Measurements from ENCODE around the gene TMEM131. TPM values are rescaled to one million over a fixed set of nuclear protein-coding genes. Genes with fewer than 3 reads are reported as not detected.

Gene TMEM131
- total RNA-seq, 1 donor from 2014 or later: 32.9 TPM

DNA sequence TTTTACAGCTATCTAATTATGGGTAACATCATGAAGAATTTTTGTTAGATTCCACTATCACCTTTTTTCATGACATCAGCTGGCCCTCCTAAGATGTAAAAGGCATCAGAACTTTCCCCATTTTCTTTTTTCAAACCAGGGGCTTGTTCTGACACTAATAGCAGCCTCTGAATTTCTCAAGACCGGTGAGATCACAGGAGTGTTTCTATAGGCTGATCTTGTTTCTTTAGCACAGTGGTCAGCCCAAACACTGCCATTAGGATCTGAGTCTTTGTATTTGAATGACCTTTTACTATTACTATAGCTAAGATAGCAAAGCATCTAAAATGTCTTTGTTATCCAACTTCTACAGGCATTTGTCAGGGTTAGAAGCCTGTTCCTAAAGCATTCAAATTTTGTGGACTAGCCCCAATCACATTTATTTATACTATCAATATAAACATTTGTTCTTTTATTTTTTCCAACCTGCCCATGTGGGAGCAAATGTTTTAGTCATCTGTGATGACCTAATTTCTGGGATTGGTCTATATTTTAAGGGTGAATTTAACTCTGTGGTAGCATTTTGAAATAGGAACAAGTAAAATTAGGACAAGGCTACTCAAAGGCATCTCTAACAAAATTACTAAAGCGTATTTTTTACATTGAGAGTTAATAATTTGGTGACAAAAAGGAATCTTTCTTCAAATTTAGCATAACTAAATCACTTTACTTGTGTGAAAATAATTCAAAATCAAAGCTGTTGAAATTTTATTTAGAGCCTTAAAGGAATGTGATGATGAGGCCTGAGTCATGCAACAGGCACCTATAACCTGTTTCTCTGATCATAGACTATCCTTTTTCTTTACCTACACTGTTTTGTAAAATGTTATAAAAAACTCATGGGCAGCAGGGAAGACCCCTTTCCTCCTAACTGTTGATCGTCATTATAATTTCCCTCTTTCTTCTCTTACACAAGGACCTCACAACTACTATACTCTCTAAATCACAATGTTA is 243.1 kb downstream of the TMEM131 start:
- Histone ChIP-seq H3K4me1 (ENCODE audit: control insufficient read depth in 3 of 3, insufficient read depth in 3 of 3, low read length in 3 of 3) (peaks cover 2 to 5% (median 3%) of the 10 kb centered on the region in 3 donors), H3K36me3 (ENCODE audit: control insufficient read depth in 3 of 3, insufficient read depth in 3 of 3, low read length in 3 of 3) (peaks cover 22 to 26% (median 25%) of the 10 kb centered on the region in 3 donors), H3K4me3 (ENCODE audit: low read length in 3 of 3) (no peak overlapping the region), H3K9ac (ENCODE audit: low read depth in 1 of 3, low read length in 3 of 3) (no peak overlapping the region), H3K27me3 (ENCODE audit: control insufficient read depth in 3 of 3, insufficient read depth in 3 of 3, low read length in 3 of 3) (no peaks in the 10 kb centered on the region), H3K9me3 (ENCODE audit: control insufficient read depth in 3 of 3, low read length in 3 of 3) (no peaks in the 10 kb centered on the region), H3K27ac (ENCODE audit: low read depth, low read length) (no peak overlapping the region)

GRCh38 chr2:97751752-97752151 is 244.0 kb downstream of the TMEM131 start:
- no peaks in the 10 kb centered on the region for H3K9me3 ChIP-seq (ENCODE audit: control insufficient read depth in 3 of 3, low read length in 3 of 3)
- peaks cover 2 to 7% (median 5%) of the 10 kb centered on the region in 3 donors for H3K4me1 ChIP-seq (ENCODE audit: control insufficient read depth in 3 of 3, insufficient read depth in 3 of 3, low read length in 3 of 3)
- no peak overlapping the region for H3K4me3 ChIP-seq (ENCODE audit: low read length in 3 of 3)
- H3K36me3 ChIP-seq (ENCODE audit: control insufficient read depth in 3 of 3, insufficient read depth in 3 of 3, low read length in 3 of 3): peaks cover 14 to 17% (median 16%) of the 10 kb centered on the region in 3 donors
- H3K27ac ChIP-seq (ENCODE audit: low read depth, low read length): no peak overlapping the region
- no peaks in the 10 kb centered on the region for H3K27me3 ChIP-seq (ENCODE audit: control insufficient read depth in 3 of 3, insufficient read depth in 3 of 3, low read length in 3 of 3)
- no peak overlapping the region for H3K9ac ChIP-seq (ENCODE audit: low read depth in 1 of 3, low read length in 3 of 3)

- Histone ChIP-seq H3K9ac (ENCODE audit: low read depth in 1 of 3, low read length in 3 of 3) (no peak overlapping the region), H3K9me3 (ENCODE audit: control insufficient read depth in 3 of 3, low read length in 3 of 3) (no peaks in the 10 kb centered on the region), H3K36me3 (ENCODE audit: control insufficient read depth in 3 of 3, insufficient read depth in 3 of 3, low read length in 3 of 3) (peaks cover 5 to 10% (median 8%) of the 10 kb centered on the region in 3 donors), H3K27ac (ENCODE audit: low read depth, low read length) (no peak overlapping the region), H3K4me1 (ENCODE audit: control insufficient read depth in 3 of 3, insufficient read depth in 3 of 3, low read length in 3 of 3) (peaks cover 2 to 5% (median 3%) of the 10 kb centered on the region in 3 donors), H3K4me3 (ENCODE audit: low read length in 3 of 3) (no peak overlapping the region), H3K27me3 (ENCODE audit: control insufficient read depth in 3 of 3, insufficient read depth in 3 of 3, low read length in 3 of 3) (no peaks in the 10 kb centered on the region)
Measured at GRCh38 chr2:97750017-97750416, 245.7 kb downstream of the TMEM131 start.

DNA sequence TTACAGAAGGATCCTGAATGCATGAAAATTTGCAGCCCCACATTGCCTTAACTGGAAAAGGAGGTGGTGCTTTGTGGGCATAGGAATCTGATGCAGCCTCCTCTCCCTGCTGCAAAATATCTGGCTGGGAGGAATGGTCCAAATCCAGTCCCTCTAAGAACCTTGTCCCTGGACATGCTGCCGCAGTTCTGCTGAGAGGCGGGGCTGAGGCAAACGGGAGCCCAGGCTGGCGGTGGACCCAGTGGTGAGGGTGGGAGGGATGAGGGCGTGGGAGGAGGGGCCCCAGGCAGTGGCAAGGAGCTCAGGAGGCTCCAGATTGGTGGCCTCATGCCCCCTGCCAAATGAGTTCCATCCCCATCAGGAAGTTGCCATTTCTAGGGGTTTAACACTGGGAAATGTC is 246.2 kb downstream of the TMEM131 start:
- no peaks in the 10 kb centered on the region for H3K9me3 ChIP-seq (ENCODE audit: control insufficient read depth in 3 of 3, low read length in 3 of 3)
- no peaks in the 10 kb centered on the region for H3K27me3 ChIP-seq (ENCODE audit: control insufficient read depth in 3 of 3, insufficient read depth in 3 of 3, low read length in 3 of 3)
- H3K4me1 ChIP-seq (ENCODE audit: control insufficient read depth in 3 of 3, insufficient read depth in 3 of 3, low read length in 3 of 3): peaks cover 2 to 5% (median 3%) of the 10 kb centered on the region in 3 donors
- no peak overlapping the region for H3K4me3 ChIP-seq (ENCODE audit: low read length in 3 of 3)
- H3K27ac ChIP-seq (ENCODE audit: low read depth, low read length): no peak overlapping the region
- H3K36me3 ChIP-seq (ENCODE audit: control insufficient read depth in 3 of 3, insufficient read depth in 3 of 3, low read length in 3 of 3): peaks cover 5 to 8% (median 6%) of the 10 kb centered on the region in 3 donors
- no peak overlapping the region for H3K9ac ChIP-seq (ENCODE audit: low read depth in 1 of 3, low read length in 3 of 3)

DNA sequence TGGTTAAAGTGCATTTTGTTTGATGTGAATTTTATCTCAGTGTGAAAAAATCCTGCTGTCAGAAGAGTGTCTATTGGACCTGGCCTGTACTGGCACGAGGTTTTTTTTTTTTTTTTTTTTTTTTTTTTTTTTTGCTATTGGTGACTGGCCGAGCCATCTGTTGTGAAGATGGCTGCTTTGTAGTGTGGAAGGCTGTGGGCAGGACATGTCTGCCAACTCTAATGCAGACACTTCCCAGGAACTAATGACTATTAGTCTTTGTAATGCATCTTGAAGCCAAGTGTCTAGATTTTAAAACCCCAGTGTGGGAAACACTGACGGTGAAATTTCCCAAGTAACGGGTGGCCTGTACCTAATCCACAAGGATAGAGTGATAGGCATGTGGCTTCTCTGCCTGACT is 248.0 kb downstream of the TMEM131 start:
- Histone ChIP-seq H3K27ac (ENCODE audit: low read depth, low read length) (no peak overlapping the region), H3K9ac (ENCODE audit: low read depth in 1 of 3, low read length in 3 of 3) (no peak overlapping the region), H3K27me3 (ENCODE audit: control insufficient read depth in 3 of 3, insufficient read depth in 3 of 3, low read length in 3 of 3) (no peaks in the 10 kb centered on the region), H3K4me1 (ENCODE audit: control insufficient read depth in 3 of 3, insufficient read depth in 3 of 3, low read length in 3 of 3) (peaks cover 2 to 5% (median 3%) of the 10 kb centered on the region in 3 donors), H3K4me3 (ENCODE audit: low read length in 3 of 3) (no peak overlapping the region), H3K9me3 (ENCODE audit: control insufficient read depth in 3 of 3, low read length in 3 of 3) (no peaks in the 10 kb centered on the region), H3K36me3 (ENCODE audit: control insufficient read depth in 3 of 3, insufficient read depth in 3 of 3, low read length in 3 of 3) (peaks cover 7 to 12% (median 8%) of the 10 kb centered on the region in 3 donors)

- H3K9ac ChIP-seq (ENCODE audit: low read depth in 1 of 3, low read length in 3 of 3): no peak overlapping the region
- H3K36me3 ChIP-seq (ENCODE audit: control insufficient read depth in 3 of 3, insufficient read depth in 3 of 3, low read length in 3 of 3): peaks cover 6 to 12% (median 8%) of the 10 kb centered on the region in 3 donors
- H3K27ac ChIP-seq (ENCODE audit: low read depth, low read length): no peak overlapping the region
- no peak overlapping the region for H3K4me3 ChIP-seq (ENCODE audit: low read length in 3 of 3)
- H3K27me3 ChIP-seq (ENCODE audit: control insufficient read depth in 3 of 3, insufficient read depth in 3 of 3, low read length in 3 of 3): no peaks in the 10 kb centered on the region
- H3K4me1 ChIP-seq (ENCODE audit: control insufficient read depth in 3 of 3, insufficient read depth in 3 of 3, low read length in 3 of 3): peaks cover 2 to 5% (median 3%) of the 10 kb centered on the region in 3 donors
- no peaks in the 10 kb centered on the region for H3K9me3 ChIP-seq (ENCODE audit: control insufficient read depth in 3 of 3, low read length in 3 of 3)
Measured at GRCh38 chr2:97747285-97747684, 248.5 kb downstream of the TMEM131 start.

GRCh38 chr2:97745474-97746174 is 250.1 kb downstream of the TMEM131 start:
- Histone ChIP-seq H3K4me1 (ENCODE audit: control insufficient read depth in 3 of 3, insufficient read depth in 3 of 3, low read length in 3 of 3) (peaks cover 2 to 5% (median 3%) of the 10 kb centered on the region in 3 donors), H3K27ac (ENCODE audit: low read depth, low read length) (no peak overlapping the region), H3K36me3 (ENCODE audit: control insufficient read depth in 3 of 3, insufficient read depth in 3 of 3, low read length in 3 of 3) (peaks cover 3 to 12% (median 6%) of the 10 kb centered on the region in 3 donors), H3K9ac (ENCODE audit: low read depth in 1 of 3, low read length in 3 of 3) (no peak overlapping the region), H3K9me3 (ENCODE audit: control insufficient read depth in 3 of 3, low read length in 3 of 3) (no peaks in the 10 kb centered on the region), H3K27me3 (ENCODE audit: control insufficient read depth in 3 of 3, insufficient read depth in 3 of 3, low read length in 3 of 3) (no peaks in the 10 kb centered on the region), H3K4me3 (ENCODE audit: low read length in 3 of 3) (no peak overlapping the region)

DNA sequence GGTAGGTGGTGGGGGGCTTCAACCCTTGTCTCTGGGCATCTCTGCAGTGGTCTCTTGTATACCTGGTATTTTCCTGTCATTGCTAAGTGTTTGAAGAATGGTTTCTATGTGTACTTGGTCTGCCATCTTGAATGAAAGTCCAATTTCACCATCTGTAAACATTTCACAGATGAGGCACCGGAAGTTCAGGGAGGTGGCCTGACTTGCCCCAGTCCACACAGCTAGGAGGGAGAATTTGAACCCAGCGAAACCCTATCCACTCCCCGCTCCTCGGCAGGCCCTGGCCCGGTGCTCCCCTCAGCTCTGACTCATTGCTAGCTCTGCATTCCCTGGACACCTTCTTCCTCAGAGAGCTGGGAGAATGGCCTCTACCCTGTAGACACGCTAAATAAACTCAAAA is 251.8 kb downstream of the TMEM131 start:
- H3K9ac ChIP-seq (ENCODE audit: low read depth in 1 of 3, low read length in 3 of 3): no peak overlapping the region
- H3K4me1 ChIP-seq (ENCODE audit: control insufficient read depth in 3 of 3, insufficient read depth in 3 of 3, low read length in 3 of 3): peaks cover 2 to 5% (median 3%) of the 10 kb centered on the region in 3 donors
- no peaks in the 10 kb centered on the region for H3K9me3 ChIP-seq (ENCODE audit: control insufficient read depth in 3 of 3, low read length in 3 of 3)
- no peaks in the 10 kb centered on the region for H3K27me3 ChIP-seq (ENCODE audit: control insufficient read depth in 3 of 3, insufficient read depth in 3 of 3, low read length in 3 of 3)
- no peak overlapping the region for H3K27ac ChIP-seq (ENCODE audit: low read depth, low read length)
- peaks cover 3 to 12% (median 6%) of the 10 kb centered on the region in 3 donors for H3K36me3 ChIP-seq (ENCODE audit: control insufficient read depth in 3 of 3, insufficient read depth in 3 of 3, low read length in 3 of 3)
- H3K4me3 ChIP-seq (ENCODE audit: low read length in 3 of 3): no peak overlapping the region

GRCh38 chr2:97742381-97742847 is 253.3 kb downstream of the TMEM131 start:
- Histone ChIP-seq H3K4me3 (ENCODE audit: low read length in 3 of 3) (no peak overlapping the region), H3K27me3 (ENCODE audit: control insufficient read depth in 3 of 3, insufficient read depth in 3 of 3, low read length in 3 of 3) (peaks cover 0 to 2% (median 0%) of the 10 kb centered on the region in 3 donors), H3K36me3 (ENCODE audit: control insufficient read depth in 3 of 3, insufficient read depth in 3 of 3, low read length in 3 of 3) (peaks cover 3 to 12% (median 6%) of the 10 kb centered on the region in 3 donors), H3K27ac (ENCODE audit: low read depth, low read length) (no peak overlapping the region), H3K9ac (ENCODE audit: low read depth in 1 of 3, low read length in 3 of 3) (no peak overlapping the region), H3K9me3 (ENCODE audit: control insufficient read depth in 3 of 3, low read length in 3 of 3) (no peaks in the 10 kb centered on the region), H3K4me1 (ENCODE audit: control insufficient read depth in 3 of 3, insufficient read depth in 3 of 3, low read length in 3 of 3) (peaks cover 0 to 2% (median 0%) of the 10 kb centered on the region in 3 donors)
